H9 (cell line): Measurements from ENCODE around the gene NKD2. TPM values are rescaled to one million over a fixed set of nuclear protein-coding genes. Genes with fewer than 3 reads are reported as not detected.

Experiments used
- DNase-seq: peaks from one replicate; pipeline ENCODE4 v3.0.0-alpha.2; 2017
- H2AFZ ChIP-seq: one replicate; pipeline ENCODE4 v1.6.1; 2013; ENCODE audit warnings: mild to moderate bottlenecking, low read length, control low read depth, moderate library complexity
- H2AK5ac ChIP-seq: 2 replicates; pipeline ENCODE4 v1.6.1; 2013; ENCODE audit warnings: low read length, control low read depth, mixed read lengths; ENCODE audit not compliant: insufficient read length
- H2BK120ac ChIP-seq: one replicate; pipeline ENCODE4 v1.6.1; 2013; ENCODE audit warnings: low read depth, mild to moderate bottlenecking, low read length, control low read depth, inconsistent platforms; ENCODE audit not compliant: poor library complexity, severe bottlenecking
- H2BK12ac ChIP-seq: 2 replicates; pipeline ENCODE4 v1.6.1; 2013; ENCODE audit warnings: low read length, control low read depth, mixed read lengths, low read depth; ENCODE audit not compliant: insufficient read length
- H2BK15ac ChIP-seq: 2 replicates; pipeline ENCODE4 v1.6.1; 2013; ENCODE audit warnings: low read depth, low read length, control low read depth
- H2BK20ac ChIP-seq: one replicate; pipeline ENCODE4 v1.6.1; 2013; ENCODE audit warnings: low read depth, mild to moderate bottlenecking, low read length, control low read depth, inconsistent platforms; ENCODE audit not compliant: poor library complexity, severe bottlenecking
- H2BK5ac ChIP-seq: 2 replicates; pipeline ENCODE4 v1.6.1; 2013; ENCODE audit warnings: low read length, control low read depth, mixed read lengths; ENCODE audit not compliant: insufficient read length
- H3K14ac ChIP-seq: 2 replicates; pipeline ENCODE4 v1.6.1; 2013; ENCODE audit warnings: low read length, control low read depth; ENCODE audit not compliant: insufficient read depth
- H3K18ac ChIP-seq: 2 replicates; pipeline ENCODE4 v1.6.1; 2013; ENCODE audit warnings: low read depth, mild to moderate bottlenecking, mixed read lengths, low read length, control low read depth; ENCODE audit not compliant: insufficient read length
- H3K23ac ChIP-seq: 2 replicates; pipeline ENCODE4 v1.6.1; 2013; ENCODE audit warnings: low read length, control low read depth, mixed read lengths, low read depth; ENCODE audit not compliant: insufficient read length
- H3K23me2 ChIP-seq: 2 replicates; pipeline ENCODE4 v1.6.1; 2013; ENCODE audit warnings: low read depth, mild to moderate bottlenecking, mixed read lengths, low read length, control low read depth; ENCODE audit not compliant: insufficient read length, poor library complexity, severe bottlenecking
- H3K27ac ChIP-seq: 2 replicates; pipeline ENCODE4 v1.5.1; 2013; ENCODE audit warnings: low read length, control low read depth, mixed read lengths, low read depth; ENCODE audit not compliant: insufficient read length
- H3K27me3 ChIP-seq: 2 replicates; pipeline ENCODE4 v1.6.1; 2013; ENCODE audit warnings: low read length, control low read depth, inconsistent platforms; ENCODE audit not compliant: insufficient read depth
- H3K4ac ChIP-seq: 2 replicates; pipeline ENCODE4 v1.6.1; 2013; ENCODE audit warnings: low read depth, mild to moderate bottlenecking, control low read depth, inconsistent platforms, low read length, moderate library complexity
- H3K4me1 ChIP-seq: 2 replicates; pipeline ENCODE4 v1.6.1; 2013; ENCODE audit warnings: low read length, control low read depth, inconsistent platforms; ENCODE audit not compliant: insufficient read depth
- H3K4me2 ChIP-seq: 2 replicates; pipeline ENCODE4 v1.6.1; 2013; ENCODE audit warnings: low read length, control low read depth, mixed read lengths; ENCODE audit not compliant: insufficient read length, insufficient read depth
- H3K56ac ChIP-seq: 2 replicates; pipeline ENCODE4 v1.6.1; 2013; ENCODE audit warnings: low read depth, mild to moderate bottlenecking, mixed read lengths, low read length, control low read depth; ENCODE audit not compliant: insufficient read length
- H3K79me1 ChIP-seq: 2 replicates; pipeline ENCODE4 v1.6.1; 2013; ENCODE audit warnings: low read depth, mild to moderate bottlenecking, moderate library complexity, low read length, control low read depth, inconsistent platforms; ENCODE audit not compliant: insufficient read depth, poor library complexity, severe bottlenecking
- H3K79me2 ChIP-seq: 2 replicates; pipeline ENCODE4 v1.6.1; 2013; ENCODE audit warnings: low read length, control low read depth, inconsistent platforms; ENCODE audit not compliant: insufficient read depth
- H3K9ac ChIP-seq: 2 replicates; pipeline ENCODE4 v1.6.1; 2013; ENCODE audit warnings: low read length, control low read depth, mixed read lengths; ENCODE audit not compliant: insufficient read length; ENCODE audit errors: extremely low read depth
- H3K9me3 ChIP-seq: one replicate; pipeline ENCODE4 v1.6.1; 2013; ENCODE audit warnings: low read depth, low read length, inconsistent platforms; ENCODE audit not compliant: control insufficient read depth
- H3T11ph ChIP-seq: one replicate; pipeline ENCODE4 v1.6.1; 2013; ENCODE audit warnings: mild to moderate bottlenecking, low read length, control low read depth, inconsistent platforms
- H4K20me1 ChIP-seq: one replicate; pipeline ENCODE4 v1.6.1; 2013; ENCODE audit not compliant: control insufficient read depth, insufficient read length, insufficient read depth
- H4K5ac ChIP-seq: 2 replicates; pipeline ENCODE4 v1.6.1; 2013; ENCODE audit warnings: low read depth, mild to moderate bottlenecking, mixed read lengths, low read length, control low read depth; ENCODE audit not compliant: insufficient read length
- H4K8ac ChIP-seq: replicated peaks from 2 replicates; pipeline ENCODE4 v1.6.1; 2013; ENCODE audit warnings: low read length, control low read depth, mixed read lengths, low read depth; ENCODE audit not compliant: insufficient read length
- H4K91ac ChIP-seq: 2 replicates; pipeline ENCODE4 v1.6.1; 2013; ENCODE audit warnings: low read depth, mild to moderate bottlenecking, moderate library complexity, mixed read lengths, low read length, control low read depth; ENCODE audit not compliant: insufficient read length
- H3K27ac Mint-ChIP-seq, 3 experiments: 2 replicates in 2 of 3; 3 replicates in 1 of 3; pipeline ENCODE4 v1.8.0; 2020 to 2021; ENCODE audit warnings: mixed read lengths in 3 of 3, mild to moderate bottlenecking in 1 of 3, moderate library complexity in 1 of 3
- H3K27me3 Mint-ChIP-seq: 2 replicates; pipeline ENCODE4 v1.8.0; 2021; ENCODE audit warnings: low read depth, mild to moderate bottlenecking, moderate library complexity, mixed read lengths
- H3K36me3 Mint-ChIP-seq, 3 experiments: 2 replicates in 2 of 3; 3 replicates in 1 of 3; pipeline ENCODE4 v1.8.0; 2020 to 2021; ENCODE audit warnings: low read depth in 3 of 3, mixed read lengths in 3 of 3; ENCODE audit not compliant: insufficient read depth in 1 of 3
- H3K4me1 Mint-ChIP-seq, 2 experiments: 2 replicates each; pipeline ENCODE4 v1.8.0; 2020; ENCODE audit warnings: mixed read lengths in 2 of 2
- H3K4me3 Mint-ChIP-seq, 2 experiments: 2 replicates in 1 of 2; 3 replicates in 1 of 2; pipeline ENCODE4 v1.8.0; 2020 to 2021; ENCODE audit warnings: mild to moderate bottlenecking in 2 of 2, mixed read lengths in 2 of 2, moderate library complexity in 1 of 2
- H3K9me3 Mint-ChIP-seq, 2 experiments: 2 replicates in 1 of 2; 3 replicates in 1 of 2; pipeline ENCODE4 v1.8.0; 2020; ENCODE audit warnings: mild to moderate bottlenecking in 2 of 2, mixed read lengths in 2 of 2, moderate library complexity in 1 of 2
- CTCF ChIP-seq: fragments of 200-600 bp; sonication (generic); conservative IDR thresholded peaks from 3 replicates; pipeline ENCODE4 v1.8.0; 2021; ENCODE audit warnings: antibody characterized with exemption, mild to moderate bottlenecking
- WGBS: extraction: QIAGEN DNeasy Blood & Tissue Kit; methylation state at CpG from one replicate; pipeline ENCODE4 v1.1.7; 2013; ENCODE audit warnings: missing lambda C conversion rate, low lambda C conversion rate, mixed read lengths; ENCODE audit not compliant: insufficient read length; ENCODE audit errors: extremely low coverage; 5-methylcytosine and 5-hydroxymethylcytosine counted together
- total RNA-seq: library from RNA; stranded (reverse); gene quantifications from 2 replicates; pipeline ENCODE4 v1.2.1, GENCODE V29; 2021

Gene NKD2
- total RNA-seq, 1 experiment from 2014 or later: 7.3 TPM

GRCh38 chr5:1040571-1040970, 32.0 kb downstream of the NKD2 start:
- peaks cover 8% of the 10 kb centered on the region for H3K9me3 ChIP-seq
- no peak overlapping the region for H2AK5ac ChIP-seq
- Mint-ChIP-seq H3K4me1 (peaks cover 5 to 6% of the 10 kb centered on the region in 2 experiments; a peak in 3 of 4 replicates), H3K27ac (no peak overlapping the region), H3K9me3 (peaks cover 56 to 57% of the 10 kb centered on the region in 2 experiments), H3K36me3 (peaks cover 9 to 36% (median 17%) of the 10 kb centered on the region in 3 experiments; a peak in 6 of 7 replicates), H3K4me3 (no peak overlapping the region), H3K27me3 (peaks cover 7% of the 10 kb centered on the region; the same call in 1 of the 2 replicates)
- no peak overlapping the region for H2BK15ac ChIP-seq
- no peak overlapping the region for H2AFZ ChIP-seq
- no peak for TF ChIP-seq CTCF
- H4K8ac ChIP-seq: no peak overlapping the region
- no peaks in the 10 kb centered on the region for H4K20me1 ChIP-seq
- no peak overlapping the region for H3K14ac ChIP-seq
- no peak overlapping the region for H3K56ac ChIP-seq
- H3K18ac ChIP-seq: no peak overlapping the region
- H2BK20ac ChIP-seq: no peak overlapping the region
- no CpG with 5 or more reads among the region's 10 CpGs for WGBS
- H3T11ph ChIP-seq: no peak overlapping the region
- H2BK120ac ChIP-seq: no peak overlapping the region
- H3K4me2 ChIP-seq: no peak overlapping the region
- no peaks in the 10 kb centered on the region for H3K79me2 ChIP-seq
- no peaks in the 10 kb centered on the region for H3K23me2 ChIP-seq
- no peaks in the 10 kb centered on the region for H3K4me1 ChIP-seq
- H3K27me3 ChIP-seq: no peaks in the 10 kb centered on the region
- no peak overlapping the region for H3K27ac ChIP-seq
- H4K5ac ChIP-seq: no peak overlapping the region
- H3K23ac ChIP-seq: no peak overlapping the region
- H3K9ac ChIP-seq: no peak overlapping the region
- no peak overlapping the region for H2BK5ac ChIP-seq
- H4K91ac ChIP-seq: no peak overlapping the region
- no peaks in the 10 kb centered on the region for H3K79me1 ChIP-seq
- DNase-seq: no peak
- no peak overlapping the region for H3K4ac ChIP-seq
- H2BK12ac ChIP-seq: no peak overlapping the region
